ENCODE data around the gene DUSP23.

DUSP23 gene

DNA sequence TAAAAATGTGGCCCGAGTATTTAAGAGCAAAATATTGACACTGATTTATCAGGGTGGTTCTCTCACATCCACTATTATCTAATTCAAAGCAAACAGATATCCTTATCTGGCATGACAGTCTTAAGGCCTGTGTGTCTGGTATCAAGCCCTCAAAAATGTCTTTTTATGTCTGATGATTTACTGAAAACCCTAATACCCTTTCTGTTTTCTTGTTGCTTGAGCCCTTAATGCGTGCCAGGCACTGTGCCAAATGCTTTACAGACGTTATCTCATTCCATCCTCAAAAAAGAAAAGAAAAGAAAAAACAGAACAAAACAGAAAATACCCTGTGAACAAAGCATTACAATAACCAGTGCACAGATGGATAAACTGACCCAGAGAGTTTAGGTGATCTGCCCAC lies 5.7 kb downstream of the DUSP23 start:
- no peak for DNase-seq (ENCODE audit: low read depth in 3 of 3)

DNA sequence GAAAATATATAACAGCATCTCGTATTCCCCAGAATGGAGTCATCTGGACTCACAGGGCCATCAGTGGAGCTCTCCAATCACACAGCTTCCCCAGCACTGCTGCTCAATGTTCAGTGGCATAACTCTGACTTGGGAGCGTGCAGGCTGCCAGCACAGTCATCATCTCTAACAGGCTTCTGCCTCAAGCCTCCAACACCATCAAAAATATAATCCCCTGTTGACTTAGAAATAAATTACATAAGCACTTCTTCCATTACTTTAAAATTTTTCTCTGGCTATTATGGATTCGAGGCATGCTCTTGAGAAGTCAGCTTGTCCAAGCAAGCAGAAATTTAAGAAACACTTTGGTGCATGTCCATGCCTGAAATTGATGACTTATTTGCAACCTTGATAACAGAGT lies 6.2 kb downstream of the DUSP23 start:
- no peak for DNase-seq (ENCODE audit: low read depth in 3 of 3)

GRCh38 chr1:159790237-159790917 lies 9.6 kb downstream of the DUSP23 start:
- no peak for DNase-seq (ENCODE audit: low read depth in 3 of 3)

DNA sequence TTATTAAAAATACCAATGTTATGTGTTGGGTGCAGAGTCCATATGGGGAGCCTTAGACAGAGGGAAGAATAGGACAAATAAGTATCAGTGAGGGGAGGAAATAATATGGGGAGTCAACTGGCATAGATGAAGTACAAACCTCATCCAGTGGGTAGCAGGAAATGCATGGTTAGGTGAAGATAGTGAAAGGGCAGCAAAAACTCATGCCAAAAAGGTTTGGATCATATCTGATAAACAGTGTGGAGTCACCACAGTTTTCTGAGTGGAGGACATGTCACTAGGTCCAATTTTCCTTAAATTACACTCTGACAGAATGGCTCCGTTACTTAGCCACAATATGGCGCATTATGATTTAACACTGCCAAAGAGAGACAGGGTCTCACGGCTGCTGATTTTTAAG lies 10.3 kb downstream of the DUSP23 start:
- no peak for DNase-seq (ENCODE audit: low read depth in 3 of 3)

DNA sequence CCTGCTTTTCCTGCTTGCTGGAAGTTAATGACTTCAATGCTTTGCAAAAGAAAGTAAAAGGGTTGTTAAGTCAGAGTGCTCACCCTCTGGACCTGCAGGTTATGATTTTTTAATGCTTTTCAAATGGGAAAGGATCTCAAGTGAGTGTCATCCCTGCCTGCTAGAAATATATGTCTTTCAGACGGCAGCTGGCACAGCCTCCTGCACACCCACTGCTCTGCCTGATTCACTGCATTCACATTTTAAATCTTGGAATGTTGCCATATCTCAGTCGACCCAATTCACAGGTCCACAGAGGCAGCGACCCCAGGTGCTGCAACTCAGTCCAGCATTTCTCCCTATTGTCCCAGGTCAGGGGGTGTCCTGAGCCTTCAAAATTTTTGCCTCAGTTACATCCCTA lies 10.7 kb downstream of the DUSP23 start:
- DNase-seq (ENCODE audit: low read depth in 3 of 3), result no peak

GRCh38 chr1:159795534-159795933 lies 14.8 kb downstream of the DUSP23 start:
- no peak for DNase-seq (ENCODE audit: low read depth in 3 of 3)

GRCh38 chr1:159798893-159799292 lies 18.1 kb downstream of the DUSP23 start:
- DNase-seq (ENCODE audit: low read depth in 3 of 3), result peak in 1 of 3 donors; percentile 23

DNA sequence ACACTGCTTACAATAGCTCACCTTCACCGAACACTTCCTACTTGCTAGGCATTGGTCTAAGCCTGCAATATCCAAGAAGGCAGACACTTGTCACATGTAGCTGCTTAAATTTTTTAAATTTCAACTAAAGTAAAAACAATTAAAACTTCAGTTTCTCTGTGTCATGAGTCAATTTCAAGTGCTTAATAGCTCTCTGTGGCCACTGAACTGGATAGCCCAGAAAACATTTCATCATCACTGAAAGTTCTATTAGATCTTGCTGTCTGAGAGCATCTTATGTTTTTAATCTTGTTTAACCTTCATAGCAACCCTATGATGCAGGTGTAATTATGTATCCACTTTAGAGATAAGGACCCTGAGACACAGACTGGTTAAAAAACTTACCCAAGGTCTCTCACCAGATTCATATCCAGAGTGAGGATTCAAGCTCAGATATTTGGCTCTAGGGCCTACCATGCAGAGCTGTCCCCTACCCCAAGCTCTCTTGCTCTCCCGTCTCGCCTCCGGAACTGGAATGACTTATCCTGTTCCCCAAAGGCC lies 18.8 kb downstream of the DUSP23 start:
- DNase-seq (ENCODE audit: low read depth in 3 of 3), result no peak

DNA sequence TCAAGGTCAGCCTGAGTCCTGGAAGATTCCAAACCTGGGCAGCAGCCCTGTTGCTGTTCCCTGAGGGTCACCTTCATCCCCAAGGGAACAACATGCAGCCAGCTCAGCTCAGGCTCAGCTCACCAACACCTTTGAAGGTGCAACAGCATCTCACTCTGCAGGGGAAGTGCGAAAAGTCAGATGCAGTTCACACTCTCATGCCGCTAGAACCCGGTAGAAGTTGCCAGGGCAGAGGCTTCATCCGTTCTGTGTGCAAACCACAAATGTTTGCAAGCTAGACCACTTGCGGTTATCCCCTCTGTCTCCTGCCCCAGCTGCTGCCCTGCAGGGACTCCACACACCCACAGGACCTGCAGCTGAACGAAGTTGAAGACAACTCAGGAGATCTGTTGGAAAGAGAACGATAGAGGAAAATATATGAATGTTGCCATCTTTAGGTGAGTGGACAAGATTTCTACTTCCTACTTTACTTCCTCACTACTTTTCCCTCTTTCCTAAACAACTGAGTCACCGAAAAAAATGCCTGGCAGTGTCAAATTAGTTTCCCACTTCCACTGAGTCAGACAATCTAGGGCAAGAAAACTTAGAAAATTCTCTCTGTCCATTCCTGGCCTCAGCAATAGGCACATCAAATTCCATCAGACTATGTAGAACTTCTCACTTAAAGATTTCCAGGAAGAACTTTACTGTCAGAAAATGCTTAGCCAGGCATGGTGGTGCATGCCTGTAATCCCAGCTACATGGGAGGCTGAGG lies 19.6 kb downstream of the DUSP23 start:
- no peak for DNase-seq (ENCODE audit: low read depth in 3 of 3)

DNA sequence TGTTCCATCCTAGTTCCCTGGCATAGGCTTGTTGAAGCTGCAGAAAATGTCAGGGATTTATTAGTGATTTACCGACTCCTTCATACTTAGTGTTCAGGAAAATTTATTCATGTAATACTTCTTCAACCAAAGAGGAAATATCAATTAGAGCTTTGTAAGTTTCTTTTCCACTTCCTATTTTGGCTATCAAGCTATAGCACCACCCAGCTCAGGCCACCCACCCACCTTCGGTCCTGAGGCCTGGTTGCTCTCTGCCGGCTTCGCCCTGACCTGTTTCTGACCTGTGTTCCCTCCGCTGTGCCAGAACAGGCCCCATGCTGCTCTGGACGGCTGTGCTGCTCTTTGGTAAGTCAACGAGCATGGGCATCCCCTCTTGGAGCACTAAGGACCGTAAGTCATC lies 21.3 kb downstream of the DUSP23 start, which contains the start of gene FCRL6:
Gene FCRL6, plus strand, starts transcription at position 250 of the 400 bp plus-strand sequence. Its CDS starts 65 bp downstream, at position 315.
- DNase-seq (ENCODE audit: low read depth in 3 of 3), result no peak

- DNase-seq (ENCODE audit: low read depth in 3 of 3), result no peak
Observed at GRCh38 chr1:159803956-159804689, 23.4 kb downstream of the DUSP23 start.

- no peak for DNase-seq (ENCODE audit: low read depth in 3 of 3)
Observed at GRCh38 chr1:159804924-159805323, 24.2 kb downstream of the DUSP23 start.

- no peak for DNase-seq (ENCODE audit: low read depth in 3 of 3)
Observed at GRCh38 chr1:159815926-159816325, 35.2 kb downstream of the DUSP23 start.

DNA sequence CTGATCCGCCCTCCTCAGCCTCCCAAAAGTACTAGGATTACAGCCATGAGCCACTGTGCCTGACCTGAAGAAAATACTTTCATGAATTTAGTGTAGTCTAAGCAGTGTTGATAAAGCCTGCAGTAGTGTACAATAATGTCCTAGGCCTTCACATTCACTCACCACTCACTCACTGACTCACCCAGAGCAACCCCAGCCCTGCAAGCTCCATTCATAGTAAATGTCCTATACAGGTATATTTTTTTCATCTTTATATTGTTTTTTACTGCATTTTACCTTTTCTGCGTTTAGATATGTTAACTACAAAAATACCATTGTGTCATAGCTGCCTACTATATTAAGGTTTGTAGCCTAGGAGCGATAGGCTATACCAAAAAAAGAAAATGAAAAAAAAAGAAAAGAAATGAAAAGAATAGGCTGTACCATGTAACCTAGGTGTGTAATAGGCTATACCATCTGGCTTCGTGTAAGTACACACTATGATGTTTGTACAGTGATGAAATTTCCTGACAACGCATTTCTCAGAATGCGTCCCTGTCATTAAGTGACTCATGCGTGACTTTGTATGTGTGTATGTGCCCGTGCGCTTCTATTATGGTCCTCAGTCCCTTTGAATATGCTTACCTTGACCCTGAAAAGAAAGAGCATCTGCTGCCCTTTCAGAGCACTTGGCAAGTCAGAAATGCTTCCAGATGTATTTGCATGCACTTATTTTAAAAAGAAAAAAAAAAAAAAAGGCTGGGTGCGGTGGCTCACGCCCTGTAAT lies 36.7 kb downstream of the DUSP23 start:
- DNase-seq (ENCODE audit: low read depth in 3 of 3), result no peak

DNA sequence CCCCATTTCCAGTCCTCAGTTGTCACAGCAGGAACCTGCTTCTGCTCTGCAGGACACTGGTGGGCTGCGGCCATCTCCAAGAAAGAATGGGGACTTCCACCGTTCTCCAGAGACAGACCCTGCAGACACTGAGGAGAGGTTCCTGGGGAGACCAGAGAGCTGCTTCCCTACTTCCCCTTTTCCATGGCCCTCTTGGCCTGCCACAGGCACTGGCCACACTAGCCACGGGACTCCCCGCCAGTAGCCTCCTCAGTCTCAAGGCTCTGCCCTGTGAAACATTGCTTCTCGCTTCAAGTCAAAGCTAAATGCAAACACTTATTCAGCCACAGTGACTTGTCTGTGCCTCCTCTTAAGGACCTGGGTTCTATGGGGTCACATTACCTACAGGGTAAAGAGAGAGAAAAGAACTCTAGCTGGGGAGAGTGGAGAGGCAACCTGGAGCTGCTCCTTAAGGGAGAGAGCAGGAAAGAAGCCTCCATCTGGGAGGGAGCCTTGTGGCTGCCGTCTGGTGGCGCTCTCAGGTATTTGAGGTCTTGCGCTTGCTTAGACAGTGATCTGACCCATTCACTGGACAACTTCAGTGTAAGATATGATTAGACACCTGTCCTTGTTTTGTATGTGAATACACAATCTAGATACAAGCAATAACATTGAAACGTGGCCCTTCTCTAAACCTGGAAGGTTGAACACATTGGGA lies 40.6 kb downstream of the DUSP23 start:
- no peak for DNase-seq (ENCODE audit: low read depth in 3 of 3)

DNA sequence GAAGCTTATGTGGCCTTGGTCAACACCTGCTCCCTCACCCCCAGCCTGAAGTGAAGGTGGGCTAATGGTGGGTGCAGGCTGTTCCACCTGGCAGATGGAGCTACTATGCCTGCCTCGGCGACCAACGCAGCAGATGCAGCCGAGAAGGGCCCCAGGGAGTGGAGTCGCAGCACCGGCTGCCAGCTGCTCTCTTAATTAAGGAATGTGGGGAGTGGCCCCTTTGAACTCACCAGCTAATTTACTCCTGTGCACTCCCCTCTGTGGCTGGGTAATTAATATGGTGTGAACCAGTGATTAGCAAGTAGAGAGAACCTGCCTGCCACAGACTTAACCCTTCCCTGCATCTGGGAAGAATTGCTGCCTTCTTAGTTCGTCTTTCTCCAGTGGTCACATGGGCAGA lies 42.6 kb downstream of the DUSP23 start:
- no peak for DNase-seq (ENCODE audit: low read depth in 3 of 3)

DNA sequence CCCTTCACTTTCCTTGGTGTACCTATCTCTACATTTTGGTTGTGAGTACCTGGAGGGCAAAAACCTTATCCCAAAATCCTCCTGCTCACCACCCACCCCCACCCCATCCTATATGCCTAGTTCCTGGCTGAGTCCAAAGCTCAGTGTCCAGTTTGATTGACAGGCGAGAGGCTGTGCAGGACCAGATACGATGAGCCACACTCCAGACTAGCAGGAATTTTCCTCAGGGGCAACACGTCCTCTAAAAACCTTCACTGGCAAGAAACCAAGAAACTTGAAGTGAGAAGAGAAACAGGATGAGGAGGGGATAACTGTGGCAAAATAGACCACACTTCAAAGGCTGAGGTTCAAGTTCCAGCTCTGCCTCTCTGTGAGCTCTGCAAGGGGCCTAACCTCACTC lies 44.8 kb downstream of the DUSP23 start:
- no peak for DNase-seq (ENCODE audit: low read depth in 3 of 3)

DNA sequence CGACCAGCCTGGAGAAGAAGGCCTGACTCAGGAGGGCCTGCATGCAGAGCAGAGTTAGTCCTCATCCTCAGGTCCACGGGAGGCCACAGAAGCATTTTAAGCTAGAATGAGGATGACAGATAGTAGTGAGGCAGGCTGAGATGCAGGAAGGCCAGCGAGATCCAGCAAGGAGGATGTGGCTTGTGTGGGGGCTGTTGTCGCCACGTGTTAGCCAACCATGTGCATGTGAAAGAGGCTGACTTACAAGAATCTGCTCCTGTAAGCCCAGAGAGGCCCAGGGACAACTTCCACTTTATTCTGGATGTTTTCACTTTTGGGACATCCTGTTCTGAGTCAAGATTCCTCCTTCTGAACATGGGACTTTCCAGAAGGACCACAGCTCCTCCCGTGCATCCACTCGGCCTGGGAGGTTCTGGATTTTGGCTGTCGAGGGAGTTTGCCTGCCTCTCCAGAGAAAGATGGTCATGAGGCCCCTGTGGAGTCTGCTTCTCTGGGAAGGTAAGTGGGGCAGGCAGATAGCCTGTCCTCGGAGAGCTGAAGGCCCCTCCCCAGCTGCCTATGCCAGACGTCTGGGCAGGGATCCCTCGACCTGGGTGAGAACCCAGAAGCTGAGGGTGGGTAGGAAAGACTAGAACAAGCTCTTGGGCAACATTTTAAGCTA lies 45.8 kb downstream of the DUSP23 start, which contains the start of gene SLAMF8:
Gene SLAMF8, plus strand, starts transcription at position 433 of the 661 bp plus-strand sequence. Its CDS starts 26 bp downstream, at position 459.
- peak; percentile 15 to 32 (median 27) for DNase-seq (ENCODE audit: low read depth in 3 of 3)

DNA sequence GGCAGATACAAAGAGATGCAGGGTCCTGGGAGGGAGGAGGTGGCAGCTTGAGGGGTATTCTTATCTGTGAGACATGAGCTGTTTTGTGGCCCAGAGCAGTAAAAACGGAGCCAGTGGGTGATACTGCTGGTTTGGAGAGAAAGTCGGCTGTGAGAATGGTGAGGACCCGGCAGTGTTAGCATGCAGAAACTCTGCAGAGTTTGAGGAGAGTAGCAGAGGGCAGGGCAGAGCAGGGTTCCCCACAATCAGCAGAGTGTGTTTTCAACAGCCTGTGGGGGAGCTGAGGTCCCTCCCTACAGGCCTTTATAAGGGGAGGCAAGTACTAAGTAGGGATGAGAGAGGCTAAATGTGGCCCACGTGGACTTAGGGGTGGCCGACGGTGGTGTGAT lies 46.3 kb downstream of the DUSP23 start:
- DNase-seq (ENCODE audit: low read depth in 3 of 3), result no peak

DNA sequence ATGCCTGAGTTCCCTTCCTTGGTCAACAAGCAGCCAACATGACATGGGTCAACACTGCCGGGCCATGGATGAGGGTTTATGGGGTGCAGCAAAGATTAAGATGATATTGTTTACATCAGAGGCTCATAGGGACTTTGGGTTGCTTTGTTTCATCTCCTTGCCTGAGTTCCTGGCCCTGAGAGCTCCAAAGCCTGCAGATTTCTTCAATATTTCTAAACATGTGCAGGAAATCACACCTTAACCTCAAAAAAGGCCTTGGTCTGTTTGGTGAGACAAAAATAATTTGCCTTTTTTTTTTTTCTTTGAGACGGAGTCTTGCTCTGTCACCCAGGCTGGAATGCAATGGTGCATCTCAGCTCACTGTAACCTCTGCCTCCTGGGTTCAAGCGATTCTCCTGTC lies 46.8 kb downstream of the DUSP23 start:
- no peak for DNase-seq (ENCODE audit: low read depth in 3 of 3)

Measured in stimulated activated CD4-positive, alpha-beta T cell treated with anti-CD3 and anti-CD28 coated beads, TNF-alpha, amount 100 ng/mL, for 48 hours (primary cell).